Nephron progenitor cell (in vitro differentiated cells): ENCODE data around the gene TBC1D22A.
A peak's percentile ranks its signal among the peaks of the same experiment; 100 is the strongest.

Experiments used
- DNase-seq: peaks from one replicate; pipeline ENCODE4 v3.0.0; 2021
- H3K27ac Mint-ChIP-seq: 2 replicates; pipeline ENCODE4 v1.8.0; 2021; ENCODE audit warnings: mild to moderate bottlenecking, moderate library complexity, mixed read lengths
- H3K27me3 Mint-ChIP-seq: 2 replicates; pipeline ENCODE4 v1.8.0; 2021; ENCODE audit warnings: mild to moderate bottlenecking, low read depth, mixed read lengths; ENCODE audit not compliant: poor library complexity
- H3K36me3 Mint-ChIP-seq: 2 replicates; pipeline ENCODE4 v1.8.0; 2021; ENCODE audit warnings: low read depth, mixed read lengths
- H3K4me1 Mint-ChIP-seq: 2 replicates; pipeline ENCODE4 v1.8.0; 2021; ENCODE audit warnings: mixed read lengths
- H3K4me3 Mint-ChIP-seq: 2 replicates; pipeline ENCODE4 v1.8.0; 2021; ENCODE audit warnings: mild to moderate bottlenecking, moderate library complexity, mixed read lengths
- H3K9me3 Mint-ChIP-seq: 2 replicates; pipeline ENCODE4 v1.8.0; 2021; ENCODE audit warnings: mild to moderate bottlenecking, moderate library complexity, mixed read lengths
- TF ChIP-seq, protein P1 (sequence below): fragments of 200-600 bp; sonication (generic); IDR thresholded peaks from 2 replicates; pipeline ENCODE4 v1.5.0; 2021; ENCODE audit warnings: antibody characterized with exemption

Gene TBC1D22A

DNA sequence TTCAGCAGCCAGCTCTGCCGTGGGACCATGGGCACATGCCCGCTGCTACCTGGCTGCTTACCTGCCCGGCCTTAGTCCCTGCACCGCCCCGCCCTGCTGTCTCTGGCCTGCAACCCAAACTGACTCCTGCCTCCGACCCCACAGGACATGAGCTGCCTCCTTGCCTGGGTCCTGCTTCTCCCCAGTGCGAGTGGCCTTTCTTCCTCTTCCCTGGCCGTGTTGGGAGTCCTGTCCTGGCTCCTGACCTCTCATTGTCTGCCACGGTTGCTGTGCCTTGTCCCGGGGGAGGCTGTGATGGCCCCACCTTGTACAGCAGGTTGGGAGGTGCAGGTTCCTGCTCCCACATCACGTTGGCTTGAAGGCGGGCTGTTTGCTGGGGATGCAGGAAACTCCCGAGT lies 370.0 kb downstream of the TBC1D22A start:
- Mint-ChIP-seq H3K27me3 (peaks cover 4% of the 10 kb centered on the region), H3K4me1 (peaks cover 26% of the 10 kb centered on the region), H3K27ac (peak overlapping the region; percentile 19), H3K9me3 (no peaks in the 10 kb centered on the region), H3K36me3 (peaks cover 4% of the 10 kb centered on the region), H3K4me3 (no peak overlapping the region)
- TF ChIP-seq, protein P1, sequence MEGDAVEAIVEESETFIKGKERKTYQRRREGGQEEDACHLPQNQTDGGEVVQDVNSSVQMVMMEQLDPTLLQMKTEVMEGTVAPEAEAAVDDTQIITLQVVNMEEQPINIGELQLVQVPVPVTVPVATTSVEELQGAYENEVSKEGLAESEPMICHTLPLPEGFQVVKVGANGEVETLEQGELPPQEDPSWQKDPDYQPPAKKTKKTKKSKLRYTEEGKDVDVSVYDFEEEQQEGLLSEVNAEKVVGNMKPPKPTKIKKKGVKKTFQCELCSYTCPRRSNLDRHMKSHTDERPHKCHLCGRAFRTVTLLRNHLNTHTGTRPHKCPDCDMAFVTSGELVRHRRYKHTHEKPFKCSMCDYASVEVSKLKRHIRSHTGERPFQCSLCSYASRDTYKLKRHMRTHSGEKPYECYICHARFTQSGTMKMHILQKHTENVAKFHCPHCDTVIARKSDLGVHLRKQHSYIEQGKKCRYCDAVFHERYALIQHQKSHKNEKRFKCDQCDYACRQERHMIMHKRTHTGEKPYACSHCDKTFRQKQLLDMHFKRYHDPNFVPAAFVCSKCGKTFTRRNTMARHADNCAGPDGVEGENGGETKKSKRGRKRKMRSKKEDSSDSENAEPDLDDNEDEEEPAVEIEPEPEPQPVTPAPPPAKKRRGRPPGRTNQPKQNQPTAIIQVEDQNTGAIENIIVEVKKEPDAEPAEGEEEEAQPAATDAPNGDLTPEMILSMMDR: no peak
- no peak for DNase-seq

DNA sequence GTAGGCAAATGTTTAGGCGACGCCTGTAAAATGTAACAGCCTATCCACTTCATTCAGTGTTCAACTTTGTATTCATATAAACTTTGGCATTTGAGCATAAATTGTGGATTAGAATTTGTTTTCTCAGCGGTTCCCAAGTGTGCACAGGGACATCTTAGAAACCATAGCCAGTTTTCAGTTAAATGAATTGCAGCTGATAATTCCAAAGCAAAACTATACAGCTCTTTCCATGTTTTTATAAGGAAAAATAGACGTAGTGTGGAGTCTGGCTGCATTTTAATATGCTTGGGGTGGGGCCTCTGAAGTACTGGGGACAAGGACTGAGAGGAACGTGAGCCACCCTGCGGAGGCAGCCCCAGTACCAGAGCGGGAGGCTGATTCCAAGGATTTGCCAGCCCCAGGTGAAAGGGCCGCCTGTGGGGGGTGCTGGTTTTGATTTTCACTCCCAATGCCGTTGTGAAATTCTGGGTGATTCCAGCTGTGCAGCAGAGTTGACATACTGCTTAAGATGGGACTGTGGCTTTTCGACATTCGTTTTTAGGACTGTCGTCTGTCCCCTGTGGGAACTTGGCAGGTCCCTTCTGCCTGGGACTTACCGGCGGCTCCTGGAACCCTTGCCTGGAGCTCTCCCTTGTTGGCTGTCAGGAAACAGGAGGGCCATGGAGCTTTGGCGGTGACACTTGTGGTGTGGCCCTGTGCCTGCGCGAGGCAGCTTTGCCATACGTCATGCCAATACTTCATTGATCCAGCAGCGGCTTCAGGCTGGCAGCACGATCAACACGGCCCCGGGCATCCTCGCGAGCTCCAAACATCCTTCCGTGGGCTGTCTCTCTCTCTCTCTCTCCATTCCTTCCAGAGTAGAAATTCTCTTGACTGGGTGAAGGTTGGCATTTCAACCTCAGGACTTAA lies 370.9 kb downstream of the TBC1D22A start:
- peaks cover 26% of the 10 kb centered on the region for H3K4me1 Mint-ChIP-seq
- H3K9me3 Mint-ChIP-seq: no peaks in the 10 kb centered on the region
- H3K27me3 Mint-ChIP-seq: peaks cover 4% of the 10 kb centered on the region
- peaks cover 4% of the 10 kb centered on the region for H3K36me3 Mint-ChIP-seq
- peak overlapping the region; percentile 67 for H3K27ac Mint-ChIP-seq
- TF ChIP-seq, protein P1: no peak
- no peak overlapping the region for H3K4me3 Mint-ChIP-seq
- no peak for DNase-seq

DNA sequence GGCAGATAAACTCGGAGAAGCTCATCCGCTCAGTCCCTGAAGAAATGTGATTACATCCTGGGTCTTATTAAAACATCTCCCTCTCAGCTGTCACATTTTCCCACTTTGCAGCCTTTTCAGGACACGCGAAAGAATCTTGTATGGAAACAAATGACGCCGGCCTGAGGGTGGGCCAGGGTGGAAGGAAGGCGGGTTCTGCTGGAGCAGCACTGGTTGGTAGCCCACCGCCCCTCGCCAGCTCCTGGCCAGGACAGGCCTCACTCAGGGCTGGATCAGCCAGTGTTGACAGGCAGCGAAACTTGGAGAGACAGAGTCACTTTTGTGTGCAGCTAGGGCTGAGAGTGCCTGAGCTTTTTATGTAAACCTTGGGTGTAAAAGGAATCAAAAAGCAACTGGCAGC lies 371.8 kb downstream of the TBC1D22A start:
- Mint-ChIP-seq H3K4me3 (no peak overlapping the region), H3K9me3 (no peaks in the 10 kb centered on the region), H3K27ac (no peak overlapping the region), H3K36me3 (no peaks in the 10 kb centered on the region), H3K4me1 (peaks cover 35% of the 10 kb centered on the region), H3K27me3 (peaks cover 4% of the 10 kb centered on the region)
- TF ChIP-seq, protein P1: no peak
- DNase-seq: no peak

DNA sequence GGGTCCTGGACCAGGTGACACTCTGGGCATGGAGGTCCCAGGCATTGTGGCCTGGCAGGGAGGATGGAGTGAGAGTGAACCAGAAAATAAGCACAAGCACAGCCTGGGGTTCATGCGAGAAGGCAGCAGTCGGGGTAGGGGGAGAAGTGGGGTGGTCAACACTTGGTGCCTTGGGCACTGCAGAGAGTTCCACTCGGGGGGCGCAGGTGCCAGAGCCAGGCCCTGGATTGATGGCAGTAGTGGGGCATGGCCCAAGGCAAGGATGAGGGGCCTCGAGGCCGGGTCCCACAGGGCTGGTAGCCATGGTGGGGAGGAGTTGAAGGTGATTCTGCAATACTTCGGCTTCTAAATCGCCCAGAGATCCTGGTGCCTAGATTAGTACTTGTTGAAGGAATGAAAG lies 372.9 kb downstream of the TBC1D22A start:
- Mint-ChIP-seq H3K27ac (peak overlapping the region; percentile 32), H3K27me3 (peaks cover 4% of the 10 kb centered on the region), H3K9me3 (no peaks in the 10 kb centered on the region), H3K4me1 (peaks cover 40% of the 10 kb centered on the region), H3K36me3 (no peaks in the 10 kb centered on the region), H3K4me3 (no peak overlapping the region)
- DNase-seq: no peak
- TF ChIP-seq, protein P1: no peak

DNA sequence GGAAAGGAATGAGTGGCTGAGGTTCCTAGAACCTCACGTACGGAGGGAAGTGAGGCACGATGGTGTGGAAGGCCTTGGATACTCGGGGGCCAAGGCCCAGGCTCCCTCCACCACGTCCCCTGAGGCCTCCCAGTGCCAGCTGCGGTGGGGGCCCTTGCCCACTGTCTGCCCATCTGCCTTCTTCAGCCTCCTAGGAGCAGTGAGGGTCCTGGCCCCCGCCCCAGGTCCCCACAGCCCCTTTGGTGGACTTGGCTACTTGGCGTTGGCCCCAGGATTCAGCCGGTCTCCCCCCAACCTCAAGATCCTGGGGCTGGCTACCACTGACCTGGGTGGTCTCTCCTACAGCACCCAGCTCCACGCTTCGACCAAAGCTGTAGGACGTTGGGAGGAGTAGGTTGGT lies 373.6 kb downstream of the TBC1D22A start:
- TF ChIP-seq, protein P1: no peak
- Mint-ChIP-seq H3K27me3 (peaks cover 4% of the 10 kb centered on the region), H3K4me3 (no peak overlapping the region), H3K27ac (no peak overlapping the region), H3K4me1 (peaks cover 33% of the 10 kb centered on the region), H3K9me3 (no peaks in the 10 kb centered on the region), H3K36me3 (no peaks in the 10 kb centered on the region)
- DNase-seq: no peak

DNA sequence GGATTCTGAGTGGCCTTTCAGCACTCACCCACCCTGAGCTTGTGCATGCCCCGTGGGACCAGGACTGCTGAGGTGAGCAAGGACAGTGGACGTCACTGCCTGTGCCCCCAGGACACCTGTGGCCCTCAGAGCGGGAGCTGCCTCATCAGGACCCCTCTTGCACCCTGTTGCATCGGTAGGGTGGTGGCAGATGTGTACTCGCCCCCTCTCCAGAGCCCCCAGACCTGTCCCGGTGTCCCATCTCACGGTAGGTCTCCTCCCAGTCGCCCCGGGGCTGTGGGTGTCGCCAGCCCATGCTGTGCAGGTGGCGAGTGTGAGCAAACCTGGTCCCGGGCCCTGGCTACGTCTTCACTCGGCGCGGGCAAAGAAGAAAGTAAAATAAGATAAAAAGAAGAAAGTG lies 374.2 kb downstream of the TBC1D22A start:
- no peaks in the 10 kb centered on the region for H3K36me3 Mint-ChIP-seq
- H3K4me1 Mint-ChIP-seq: peaks cover 30% of the 10 kb centered on the region
- H3K27me3 Mint-ChIP-seq: peaks cover 4% of the 10 kb centered on the region
- TF ChIP-seq, protein P1: no peak
- DNase-seq: no peak
- H3K4me3 Mint-ChIP-seq: no peak overlapping the region
- no peaks in the 10 kb centered on the region for H3K9me3 Mint-ChIP-seq
- no peak overlapping the region for H3K27ac Mint-ChIP-seq
